ENCODE measurements around the gene CNPY1.
"Not testable (repeated sequence)": the region's sequence is repeated elsewhere in the genome, so short reads cannot be mapped to it uniquely, and the experiment has no call there.

The CNPY1 gene

DNA sequence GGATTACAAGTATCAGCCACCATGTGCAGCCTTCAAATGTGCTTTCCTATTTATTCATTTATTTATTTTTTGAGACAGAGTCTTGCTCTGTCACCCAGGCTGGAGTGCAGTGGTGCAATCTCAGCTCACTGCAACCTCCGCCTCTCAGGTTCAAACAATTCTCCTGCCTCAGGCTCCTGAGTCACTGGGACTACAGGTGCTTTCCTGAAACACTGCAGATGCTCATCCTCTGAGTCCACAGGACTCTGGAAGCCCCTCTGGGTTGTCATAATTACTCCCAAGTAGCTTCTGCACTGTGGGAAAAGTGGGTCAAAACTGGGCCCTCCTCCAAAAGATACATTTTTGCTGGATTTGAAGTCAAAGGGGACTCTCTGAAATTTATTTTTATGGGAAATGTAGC, at the start of gene CNPY1:
Gene CNPY1 (minus strand): TSS at position 111 of the 400 bp plus-strand sequence. CDS start 630 bp downstream, outside the sequence.
- DNase-seq (ENCODE audit: low spot score); FAIRE-seq: not testable (repeated sequence)

DNA sequence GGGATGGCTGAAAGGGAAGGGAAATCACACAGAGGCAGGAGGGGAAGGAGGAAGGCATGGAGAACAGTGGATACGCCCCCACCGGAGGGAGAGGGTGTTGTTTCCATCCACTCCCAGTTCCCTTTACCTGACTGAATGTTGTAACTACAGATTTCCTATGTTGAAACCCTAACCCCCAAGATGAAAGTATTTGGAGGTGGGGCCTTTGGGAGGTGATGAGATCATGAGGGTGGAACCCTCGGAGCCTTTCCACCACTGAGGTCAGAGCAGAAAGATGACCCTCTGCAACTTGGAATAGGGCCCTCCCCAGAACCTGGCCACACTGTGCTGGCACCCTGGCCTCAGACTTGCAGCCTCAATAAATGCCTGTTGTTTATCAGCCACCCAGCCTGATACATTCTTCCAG, 48.6 kb upstream of the CNPY1 start:
- DNase-seq (ENCODE audit: low spot score) (no peak), FAIRE-seq (no peak)

DNA sequence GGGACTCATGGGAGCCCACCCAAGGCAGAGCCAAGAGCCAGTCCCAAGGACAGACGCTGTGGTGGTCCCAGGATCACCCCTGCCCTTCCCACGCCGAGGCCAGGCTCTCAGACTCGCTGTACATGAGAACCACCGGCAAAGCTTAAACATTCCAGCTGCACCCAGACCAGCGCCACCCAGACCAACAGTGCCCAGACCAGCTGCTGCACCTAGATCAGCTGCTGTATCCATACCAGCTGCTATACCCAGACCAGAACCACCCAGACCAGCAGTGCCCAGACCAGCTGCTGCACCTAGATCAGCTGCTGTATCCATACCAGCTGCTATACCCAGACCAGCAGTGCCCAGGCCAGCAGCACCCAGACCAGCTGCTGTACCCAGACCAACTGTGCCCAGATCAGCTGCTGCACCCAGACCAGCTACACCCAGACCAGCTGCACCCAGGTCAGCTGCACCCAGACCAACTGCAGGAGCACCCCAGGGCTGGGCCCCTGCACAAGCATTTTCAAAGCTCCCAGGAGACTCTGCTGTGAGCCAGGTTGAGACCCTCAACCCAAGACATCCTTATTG, 47.9 kb upstream of the CNPY1 start:
- no peak for DNase-seq (ENCODE audit: low spot score)
- FAIRE-seq, result no peak

DNA sequence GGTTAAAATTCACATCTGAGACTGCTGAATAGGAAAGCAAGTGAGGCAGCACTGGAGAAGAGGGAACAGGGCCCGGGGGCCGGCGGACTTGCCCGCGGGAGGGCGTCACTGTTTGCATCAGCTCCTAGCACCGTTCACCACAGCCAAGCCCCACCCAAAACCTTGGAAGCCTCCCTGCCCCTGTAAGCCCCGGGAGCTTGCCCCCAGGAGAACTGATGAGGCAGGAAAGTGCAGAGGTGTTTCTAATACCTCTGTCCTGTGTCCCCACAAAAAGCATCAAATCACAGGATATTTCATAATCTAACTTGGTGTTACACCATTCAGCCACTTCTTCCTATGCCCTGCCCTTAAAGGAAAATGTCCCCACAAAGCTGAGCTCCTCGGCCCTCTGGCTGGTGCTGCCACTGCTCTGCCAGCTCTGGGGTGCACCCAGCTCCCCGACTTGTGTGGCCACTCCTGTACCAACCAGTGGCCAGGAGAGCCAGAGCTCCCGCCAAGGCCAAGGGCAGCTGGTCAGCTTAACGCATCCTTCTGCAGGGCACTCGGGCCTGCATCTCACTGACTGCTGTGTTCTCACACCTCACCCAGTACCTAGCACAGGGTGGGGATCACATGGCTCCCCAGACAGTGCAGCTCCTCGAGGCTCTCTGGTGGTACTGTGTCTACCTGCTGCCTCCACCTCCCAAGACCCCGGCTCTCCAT, 47.3 kb upstream of the CNPY1 start:
- FAIRE-seq (no peak), DNase-seq (ENCODE audit: low spot score) (no peak)

DNA sequence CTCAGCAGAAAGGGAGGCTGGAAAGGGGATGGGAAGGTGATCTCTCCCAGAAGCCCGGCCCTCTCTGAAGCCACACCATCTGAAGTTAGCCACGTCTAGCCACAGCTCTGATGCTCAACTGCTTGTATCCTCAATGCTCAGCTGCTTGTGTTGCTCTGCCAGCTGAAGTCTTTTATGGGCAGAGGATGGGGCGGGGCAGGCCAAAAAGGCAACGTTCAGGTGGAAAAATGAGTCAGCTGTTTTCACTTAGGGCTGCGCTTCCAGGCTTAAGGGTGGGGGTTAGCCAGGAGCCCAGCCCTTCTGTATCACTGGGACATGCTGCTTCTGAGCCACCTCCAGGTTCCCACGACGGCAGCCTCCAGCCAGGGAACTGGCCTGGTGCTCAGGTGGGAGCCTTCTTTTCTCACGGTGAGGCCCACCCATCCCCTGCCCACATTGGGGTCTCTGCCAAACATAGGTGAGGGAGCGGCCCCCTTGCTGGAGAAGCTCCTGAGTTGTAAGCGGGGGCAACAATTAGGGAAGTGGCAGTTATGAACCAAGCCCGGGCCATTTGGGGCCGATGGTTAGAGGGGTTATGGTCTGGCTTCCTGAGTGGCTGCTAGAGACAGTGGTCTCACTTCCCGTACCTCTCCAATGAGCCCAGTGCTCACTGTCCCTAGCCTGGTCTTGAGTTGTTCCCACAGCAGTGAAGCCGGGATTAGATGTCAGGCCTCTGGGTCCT, 44.9 kb upstream of the CNPY1 start:
- FAIRE-seq, result no peak
- no peak for DNase-seq (ENCODE audit: low spot score)

DNA sequence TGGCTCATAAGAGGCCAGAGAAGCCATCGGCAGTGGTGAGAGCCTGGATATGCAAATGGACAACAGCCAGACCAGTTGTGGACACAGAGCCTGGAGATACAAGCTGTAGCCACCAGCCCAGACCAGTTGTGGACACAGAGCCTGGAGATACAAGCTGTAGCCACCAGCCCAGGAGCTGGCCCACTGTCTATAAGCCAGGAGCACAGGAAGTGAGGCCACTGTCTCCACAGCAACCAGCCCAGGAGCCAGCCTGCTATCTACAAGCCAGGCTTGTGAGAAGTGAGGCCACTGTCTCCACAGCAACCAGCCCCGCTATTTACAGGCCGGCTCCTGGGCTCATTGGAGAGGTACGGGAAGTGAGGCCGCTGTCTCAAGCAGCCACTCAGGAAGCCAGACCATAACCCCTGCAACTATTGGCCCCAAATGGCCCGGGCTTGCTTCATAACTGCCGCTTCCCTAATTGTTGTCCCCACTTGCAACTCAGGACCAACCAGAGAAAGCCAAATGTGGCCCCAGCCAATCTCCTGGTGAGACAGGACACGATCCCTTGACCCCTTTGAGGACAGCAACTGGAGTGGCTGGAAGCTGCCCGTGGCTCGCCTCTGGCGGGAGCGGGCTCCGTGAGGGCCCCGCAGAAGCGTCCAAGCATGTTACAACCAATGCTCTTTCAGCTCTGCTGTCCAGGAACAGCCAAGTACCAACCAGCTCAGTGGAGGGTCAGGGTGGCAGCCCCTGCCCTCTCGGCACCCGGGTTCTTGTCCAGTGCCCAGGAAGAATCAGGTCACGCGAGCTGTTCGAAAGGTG, 44.1 kb upstream of the CNPY1 start:
- no peak for FAIRE-seq
- DNase-seq (ENCODE audit: low spot score), result no peak

DNA sequence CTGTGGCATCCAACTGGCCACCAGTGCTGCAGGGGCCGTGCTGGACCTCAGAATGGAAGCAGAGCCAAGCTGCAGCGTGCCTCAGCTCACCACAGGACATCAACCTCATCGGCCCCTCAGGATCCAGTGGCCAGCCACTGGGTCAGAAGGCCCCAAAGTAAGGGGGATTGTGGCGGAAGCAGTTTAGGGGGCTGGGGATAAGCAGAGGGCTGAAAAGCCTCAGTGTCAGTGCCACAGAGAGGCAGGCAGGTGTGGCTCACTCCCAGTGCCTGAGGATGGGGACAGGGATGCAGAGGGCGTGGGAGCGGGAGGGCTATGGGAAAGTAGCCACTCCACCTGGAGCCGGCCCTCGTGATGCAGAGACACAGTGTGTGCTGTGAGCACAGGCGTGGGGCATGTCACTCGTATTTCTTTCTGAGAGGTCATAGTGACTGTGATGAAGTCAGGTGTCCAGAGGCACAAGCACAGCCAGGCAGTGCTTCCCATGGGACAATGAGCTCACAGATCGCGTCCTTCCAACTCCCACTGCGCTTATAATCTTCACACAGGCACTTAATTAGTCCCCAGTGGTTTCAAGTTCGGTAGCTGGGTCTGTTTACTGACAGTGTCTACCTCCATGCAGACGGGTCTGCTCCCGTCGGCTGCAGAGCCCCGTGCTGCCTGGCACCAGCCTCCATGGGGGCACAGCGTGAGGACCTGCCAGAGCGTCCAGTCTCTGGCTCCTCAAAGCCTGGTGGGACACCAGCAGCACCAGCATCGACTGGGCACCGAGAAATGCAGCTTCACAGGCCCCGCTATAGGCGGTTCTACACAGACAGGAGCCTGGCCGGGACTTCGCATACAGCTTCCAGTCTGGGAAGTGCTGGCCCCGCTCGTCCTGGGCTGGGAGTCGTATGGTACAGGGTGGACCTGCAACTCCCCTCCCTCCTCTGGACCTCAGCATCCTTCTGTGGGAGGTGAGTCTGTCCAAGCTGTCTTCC, 42.9 kb upstream of the CNPY1 start:
- DNase-seq (ENCODE audit: low spot score) (no peak), FAIRE-seq (no peak)

DNA sequence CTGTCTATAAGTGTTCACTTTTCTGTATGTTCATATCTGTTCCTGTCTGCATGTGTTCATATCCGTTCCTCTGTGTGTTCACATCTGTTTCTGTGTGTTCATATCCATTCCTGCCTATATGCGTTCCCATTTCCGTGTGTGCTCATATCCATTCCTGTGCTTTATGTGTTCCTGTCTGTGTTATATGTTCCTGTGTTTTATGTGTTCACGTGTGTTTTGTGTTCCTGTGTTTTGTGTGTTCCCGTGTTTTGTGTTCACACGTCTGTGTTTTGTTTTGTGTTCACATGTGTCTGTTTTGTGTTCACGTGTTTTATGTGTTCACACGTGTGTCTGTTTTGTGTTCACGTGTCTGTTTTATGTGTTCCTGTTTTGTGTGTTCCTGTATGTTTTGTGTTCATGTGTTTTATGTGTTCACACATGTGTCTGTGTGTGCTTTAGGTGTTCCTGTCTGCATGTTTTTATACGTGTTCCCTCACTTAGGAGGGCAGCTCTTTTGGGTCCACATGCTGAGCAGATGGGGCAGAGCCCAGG, 42.2 kb upstream of the CNPY1 start:
- FAIRE-seq, result no peak
- no peak for DNase-seq (ENCODE audit: low spot score)

DNA sequence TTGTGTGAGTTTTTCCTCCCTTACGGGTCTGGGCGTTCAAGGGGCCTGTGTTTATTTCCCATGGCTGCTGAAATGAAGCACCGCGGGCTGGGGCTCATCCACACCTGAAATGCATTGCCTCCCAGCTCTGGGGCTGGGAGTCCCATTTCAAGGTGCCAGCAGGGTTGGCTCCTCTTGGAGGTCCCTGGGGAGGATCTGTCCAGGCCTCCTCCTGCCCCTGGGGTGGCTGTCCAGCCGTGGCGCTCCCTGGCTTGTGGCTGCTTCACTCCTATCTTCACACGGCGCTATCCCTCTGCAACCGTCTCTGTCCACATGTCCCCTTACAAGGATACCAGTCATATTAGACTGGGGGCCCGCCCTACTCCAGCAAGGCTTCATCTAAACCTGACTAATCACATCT, 41.1 kb upstream of the CNPY1 start:
- DNase-seq (ENCODE audit: low spot score) (no peak), FAIRE-seq (no peak)

DNA sequence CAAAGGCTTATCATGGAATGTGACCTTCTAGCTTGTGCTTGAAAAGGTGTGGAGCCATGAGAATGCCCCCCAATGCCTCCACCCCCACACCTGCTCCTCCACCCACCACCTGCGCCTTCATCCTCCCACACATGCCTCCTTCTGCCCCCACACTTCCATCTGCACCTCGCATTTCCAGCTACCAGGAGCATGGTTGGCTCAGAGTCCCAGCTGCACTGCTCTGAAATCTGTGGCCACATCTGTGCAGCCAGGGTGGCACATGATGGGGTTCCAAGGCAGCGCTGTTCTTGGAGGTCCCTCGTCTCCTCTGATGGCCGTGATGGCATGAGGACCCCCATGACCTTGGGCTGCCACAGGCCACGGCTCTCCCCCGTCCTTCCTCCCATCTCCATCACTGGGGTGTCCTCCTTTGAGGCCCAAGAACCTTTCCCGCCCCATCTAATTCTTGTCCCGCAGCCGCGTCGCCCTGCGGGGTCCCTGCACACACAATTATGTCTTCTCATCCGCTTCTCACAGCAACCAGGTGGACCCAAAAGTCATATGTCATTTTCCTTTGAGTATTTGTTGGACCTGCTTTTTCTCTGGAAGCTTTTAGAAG, 40.6 kb upstream of the CNPY1 start:
- FAIRE-seq (no peak), DNase-seq (ENCODE audit: low spot score) (no peak)

DNA sequence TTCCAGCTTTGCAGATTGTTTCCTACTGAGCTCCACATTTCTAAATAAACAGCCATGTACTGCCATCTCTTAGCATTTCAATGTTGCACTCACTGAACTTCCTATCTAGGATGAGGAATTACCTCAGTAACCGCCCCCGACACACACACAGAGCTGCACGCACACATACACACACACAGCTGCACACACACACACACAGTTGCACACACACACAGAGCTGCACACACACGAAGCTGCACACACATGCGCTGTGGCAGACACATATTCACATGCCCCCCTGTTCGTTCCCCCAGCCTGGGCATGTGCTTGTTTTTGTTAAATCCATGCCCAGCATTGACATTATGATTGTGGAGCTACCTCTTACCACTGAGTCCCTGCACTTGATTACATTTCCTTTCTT, 39.6 kb upstream of the CNPY1 start:
- no peak for FAIRE-seq
- no peak for DNase-seq (ENCODE audit: low spot score)

DNA sequence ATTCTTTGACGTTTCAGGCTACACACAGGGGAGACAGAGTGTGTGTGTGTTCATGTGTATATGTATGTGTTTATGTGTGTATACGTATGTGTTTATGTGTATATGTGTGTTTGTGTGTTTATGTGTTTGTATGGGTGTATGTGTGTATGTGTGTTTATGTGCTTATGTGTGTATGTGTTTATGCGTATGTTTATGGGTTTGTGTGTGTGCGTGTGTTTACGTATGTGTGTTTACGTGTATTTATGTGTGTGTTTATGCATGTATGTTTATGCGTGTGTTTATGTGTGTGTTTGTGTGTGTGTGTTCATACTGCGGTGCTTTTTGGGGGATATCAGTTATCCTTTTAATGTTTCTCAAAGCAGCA, 39.2 kb upstream of the CNPY1 start:
- DNase-seq (ENCODE audit: low spot score) (no peak), FAIRE-seq (no peak)

DNA sequence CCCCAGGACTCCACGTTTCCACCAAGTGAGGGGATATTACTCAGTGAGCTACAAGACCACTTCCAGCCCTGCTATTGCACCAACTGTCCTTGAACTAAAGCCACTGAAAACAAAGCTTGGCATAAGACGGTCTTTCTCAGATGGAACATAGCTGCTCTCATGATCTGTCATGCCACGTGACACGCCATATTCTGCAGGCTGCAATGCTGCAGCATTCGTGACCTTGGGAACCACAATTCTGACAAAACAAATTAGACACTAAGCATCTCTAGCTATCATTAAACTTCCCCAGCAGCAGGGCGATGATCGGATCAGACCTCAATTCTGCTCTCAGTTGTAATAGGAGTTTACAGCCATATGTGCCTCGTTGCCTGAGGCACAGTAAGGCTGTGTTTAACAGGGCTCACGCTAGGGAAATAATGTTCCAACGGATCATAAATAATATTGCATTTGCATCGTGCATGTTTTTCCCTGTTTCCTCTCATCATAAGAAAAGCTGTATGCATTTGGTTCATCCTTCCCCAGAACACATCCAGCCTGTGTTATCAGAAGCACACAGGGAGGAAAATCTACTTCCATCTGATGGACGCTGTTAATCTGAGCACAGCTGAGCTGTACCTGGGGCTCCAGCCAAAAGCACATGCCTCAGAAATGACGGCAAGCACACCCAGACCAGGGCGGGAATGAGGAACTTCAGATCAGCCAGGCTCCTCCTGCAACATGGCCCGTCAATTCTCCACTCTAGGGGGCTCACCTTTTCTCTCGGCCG, 38.6 kb upstream of the CNPY1 start:
- DNase-seq (ENCODE audit: low spot score) (no peak), FAIRE-seq (no peak)

DNA sequence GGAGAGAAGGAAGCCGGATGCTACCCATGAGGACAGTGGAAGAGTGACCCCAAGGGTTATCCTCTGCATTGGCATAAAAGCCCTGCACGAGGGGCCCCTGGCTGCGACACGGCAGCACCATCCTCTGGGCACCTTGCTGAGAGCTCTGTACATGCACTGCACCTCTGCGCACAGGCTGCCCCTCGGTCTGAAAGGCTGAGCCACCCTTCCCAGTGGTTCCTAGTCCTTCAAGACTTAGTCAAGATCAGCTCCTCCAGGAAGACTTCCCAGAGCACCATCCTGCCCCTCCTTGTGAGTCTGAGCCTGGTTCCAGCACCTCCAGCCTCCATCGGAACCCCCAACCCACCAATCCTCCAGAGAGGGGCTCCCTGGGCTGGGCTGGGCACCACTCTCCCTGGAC, 37.9 kb upstream of the CNPY1 start:
- DNase-seq (ENCODE audit: low spot score) (no peak), FAIRE-seq (no peak)

DNA sequence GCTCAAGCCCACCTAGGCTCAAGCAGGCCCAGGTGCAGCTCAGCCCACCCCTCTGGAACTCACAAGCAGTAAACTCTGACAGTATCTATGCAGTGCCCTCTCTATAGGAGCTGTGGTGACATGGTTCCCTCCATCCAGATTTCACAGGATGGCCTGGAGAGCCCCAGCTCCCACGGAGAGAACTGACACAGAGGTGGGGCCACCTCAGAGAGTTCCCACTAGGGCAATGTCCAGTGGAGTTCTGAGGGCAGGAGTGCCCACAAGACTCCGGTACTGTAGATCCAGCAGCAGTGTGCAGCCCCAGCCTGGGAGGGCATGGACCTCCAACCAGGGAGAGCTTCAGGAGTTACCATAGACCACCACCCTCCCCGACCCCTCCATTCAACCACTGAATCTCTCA, 37.3 kb upstream of the CNPY1 start:
- DNase-seq (ENCODE audit: low spot score) (no peak), FAIRE-seq (no peak)

DNA sequence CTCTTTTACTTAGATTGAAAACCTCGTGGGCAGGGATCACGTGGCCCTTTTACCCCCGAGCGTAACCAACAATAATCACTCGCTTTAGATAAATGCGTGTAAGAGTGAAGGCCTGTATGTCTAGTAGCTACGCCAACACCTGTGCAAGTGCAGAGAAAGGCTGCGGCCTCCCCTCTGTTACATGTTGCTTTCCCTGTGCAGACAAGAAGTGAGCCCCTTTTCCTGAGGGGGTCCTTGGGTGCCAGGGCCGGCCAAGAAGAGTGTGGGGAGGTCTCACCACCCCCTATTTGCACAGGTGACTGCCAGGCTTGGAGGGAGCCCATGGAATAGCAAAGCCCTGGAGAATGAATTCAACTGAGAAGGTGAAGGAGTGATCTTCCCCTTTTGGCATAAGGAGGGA, 35.6 kb upstream of the CNPY1 start:
- FAIRE-seq (no peak), DNase-seq (ENCODE audit: low spot score) (no peak)

DNA sequence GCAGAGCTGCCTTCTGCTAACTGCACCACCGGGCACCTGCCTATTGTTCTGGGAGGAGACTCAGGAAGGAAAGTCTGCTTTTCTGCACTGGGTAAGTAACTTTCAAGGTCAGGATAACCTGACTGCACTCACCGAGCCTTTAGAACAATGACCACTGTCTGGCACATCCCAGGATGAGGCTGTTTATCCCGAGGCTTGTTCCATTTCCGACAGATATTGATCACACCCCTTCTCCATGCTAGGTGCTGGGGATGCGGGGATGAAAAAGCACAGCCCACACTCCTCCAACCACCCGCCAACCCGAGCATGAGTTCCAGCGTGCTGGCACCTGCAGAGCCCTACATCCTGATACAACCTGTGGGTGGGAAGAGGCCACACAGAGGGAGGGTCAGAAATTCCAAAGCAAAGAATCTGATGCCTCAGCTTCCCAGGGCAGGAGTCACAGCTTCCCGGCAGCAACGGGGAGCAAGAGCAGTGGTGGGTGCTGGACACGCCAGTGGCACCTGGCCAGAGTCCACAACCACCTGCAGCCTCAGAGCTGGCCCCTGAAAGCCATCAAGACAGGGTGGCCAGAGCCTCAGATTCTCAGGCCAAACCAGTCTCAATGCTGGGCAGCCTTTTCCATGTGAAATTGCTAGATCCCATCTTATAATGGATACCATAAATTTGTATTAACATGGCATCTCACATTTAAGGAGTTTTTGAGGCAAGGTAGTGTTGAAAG, 34.9 kb upstream of the CNPY1 start:
- FAIRE-seq, result no peak
- no peak for DNase-seq (ENCODE audit: low spot score)

DNA sequence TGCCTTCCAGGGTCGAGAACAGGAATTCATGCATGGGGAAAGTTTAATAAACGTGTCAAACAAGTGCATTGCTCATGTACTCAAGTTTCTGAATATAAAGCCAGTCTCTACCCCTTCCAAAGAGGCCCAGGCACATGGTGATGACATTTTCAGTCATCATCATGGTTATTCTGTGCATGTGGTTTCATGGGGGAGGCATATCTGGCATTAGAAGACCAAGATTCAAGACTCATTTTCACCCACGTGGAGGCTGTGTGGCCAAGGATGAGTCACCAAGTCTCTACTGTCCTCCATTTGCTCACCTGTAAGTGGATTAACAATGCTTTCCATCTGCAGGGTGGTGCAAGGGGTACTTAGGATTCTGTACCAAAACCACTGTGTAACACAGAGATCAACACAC, 34.0 kb upstream of the CNPY1 start:
- FAIRE-seq (no peak), DNase-seq (ENCODE audit: low spot score) (no peak)

DNA sequence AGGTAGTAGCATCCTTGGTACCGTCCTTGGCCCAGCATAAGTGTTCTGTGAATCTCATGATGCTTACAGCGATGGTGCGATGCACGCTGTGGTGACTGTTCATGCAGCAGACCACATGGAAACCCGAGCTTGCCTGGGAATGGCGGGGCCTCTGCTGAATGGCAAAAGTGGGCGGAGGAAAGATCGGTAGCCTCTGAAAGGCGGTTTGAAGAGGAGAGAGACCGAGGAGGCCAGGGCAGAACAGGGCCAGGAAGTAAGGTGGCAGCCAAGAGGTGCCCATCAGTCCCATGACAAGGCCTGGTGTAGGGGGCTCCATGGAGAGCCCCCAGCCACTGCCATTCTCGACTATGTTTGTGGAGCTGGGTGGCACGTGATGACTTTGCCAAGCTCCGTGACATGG, 33.2 kb upstream of the CNPY1 start:
- DNase-seq (ENCODE audit: low spot score) (no peak), FAIRE-seq (no peak)
